A549 (cell line): ENCODE measurements around the gene CTNNA1. TPM values are rescaled to one million over a fixed set of nuclear protein-coding genes. Genes with fewer than 3 reads are reported as not detected.

Experiments
- ATAC-seq, 2 experiments: fragments of 200-7000 bp in 1 of 2; fragments of >200 bp in 1 of 2; cut with Nextera tagmentation in 1 of 2; cut with Tn5 transposase in 1 of 2; 3 replicates each; pipeline versions ENCODE4 v1.8.0 to v1.9.1; 2018 to 2020; ENCODE audit warnings: mild to moderate bottlenecking in 1 of 2, moderate library complexity in 1 of 2
- CTCF ChIA-PET: fragments of 300-600 bp; sonication (Branson Sonifier 250); formaldehyde crosslinking; extraction: SDS; loops from one replicate; lab custom pipeline; 2021; ENCODE audit warnings: antibody characterized with exemption, inconsistent platforms; lab: Yijun Ruan, JAX
- POLR2A ChIA-PET: fragments of 350-600 bp; formaldehyde crosslinking; extraction: SDS; loops from one replicate; lab custom pipeline; 2021; ENCODE audit warnings: antibody characterized with exemption, inconsistent platforms; lab: Yijun Ruan, JAX
- DNase-seq, 2 experiments: peaks; one replicate each; pipeline versions ENCODE4 v3.0.0 to v3.0.0-alpha.2; 2011 to 2016; ENCODE audit warnings: low read depth in 1 of 2, low spot score in 1 of 2
- FAIRE-seq: peaks from 2 replicates; lab custom pipeline; 2011; peaks lifted over from hg19 to GRCh38; lab: Jason Lieb, UNC
- H3K27ac ChIP-seq, 2 experiments: fragments of >200 bp; sonication (Bioruptor Twin); formaldehyde crosslinking; 3 replicates each; pipeline ENCODE4 v1.5.1; 2016 to 2017
- H3K4me1 ChIP-seq: fragments of >200 bp; sonication (Bioruptor Twin); formaldehyde crosslinking; 3 replicates; pipeline ENCODE4 v1.6.1; 2016
- H3K4me2 ChIP-seq: fragments of >200 bp; sonication (Bioruptor Twin); formaldehyde crosslinking; 3 replicates; pipeline ENCODE4 v1.6.1; 2016
- H3K4me3 ChIP-seq: fragments of >200 bp; sonication (Bioruptor Twin); formaldehyde crosslinking; 3 replicates; pipeline ENCODE4 v1.5.1; 2016
- H3K9me3 ChIP-seq: fragments of >200 bp; sonication (Bioruptor Twin); formaldehyde crosslinking; 3 replicates; pipeline ENCODE4 v1.6.1; 2016
- CBX8 ChIP-seq: fragments of 200-600 bp; sonication (generic); IDR thresholded peaks from 2 replicates; pipeline ENCODE4 v1.6.1; 2016
- EHMT2 ChIP-seq: fragments of 200-600 bp; sonication (generic); IDR thresholded peaks from 2 replicates; pipeline ENCODE4 v1.6.1; 2016; ENCODE audit warnings: antibody characterized with exemption, low read depth, mild to moderate bottlenecking, moderate library complexity
- ESRRA ChIP-seq: fragments of 150-350 bp; IDR thresholded peaks from 2 replicates; pipeline ENCODE4 v1.6.1; 2014; ENCODE audit warnings: mild to moderate bottlenecking, low read length, borderline replicate concordance
- FOSB ChIP-seq: fragments of 250-450 bp; sonication (Bioruptor Pico); IDR thresholded peaks from 2 replicates; pipeline ENCODE4 v1.5.0; 2020; ENCODE audit warnings: mild to moderate bottlenecking, moderate library complexity
- FOSL2 ChIP-seq, 2 experiments: fragments of 450-650 bp in 1 of 2; fragments of >200 bp in 1 of 2; sonication (Bioruptor Twin) in 1 of 2; formaldehyde crosslinking; IDR thresholded peaks; 2 replicates each; pipeline versions ENCODE4 v1.5.0 to v1.6.1; 2016 to 2020; ENCODE audit warnings: mild to moderate bottlenecking in 1 of 2, moderate library complexity in 1 of 2
- FOXS1 ChIP-seq: fragments of 250-450 bp; sonication (Bioruptor Pico); IDR thresholded peaks from 2 replicates; pipeline ENCODE4 v1.5.0; 2020; ENCODE audit warnings: mild to moderate bottlenecking, moderate library complexity
- GATA3 ChIP-seq: IDR thresholded peaks from 2 replicates; pipeline ENCODE4 v1.6.1; 2012; ENCODE audit warnings: borderline replicate concordance
- HDAC2 ChIP-seq: fragments of 200-600 bp; sonication (generic); IDR thresholded peaks from 2 replicates; pipeline ENCODE4 v1.6.1; 2016
- HES2 ChIP-seq: fragments of >200 bp; sonication (Bioruptor Twin); formaldehyde crosslinking; IDR thresholded peaks from 2 replicates; pipeline ENCODE4 v1.6.1; 2016
- HEYL ChIP-seq: fragments of 250-450 bp; sonication (Bioruptor Pico); IDR thresholded peaks from 2 replicates; pipeline ENCODE4 v1.8.0; 2021; ENCODE audit warnings: mild to moderate bottlenecking, moderate library complexity
- HOXB5 ChIP-seq: fragments of 250-450 bp; sonication (Bioruptor Pico); IDR thresholded peaks from 2 replicates; pipeline ENCODE4 v1.5.0; 2020; ENCODE audit warnings: mild to moderate bottlenecking, moderate library complexity
- KDM1A ChIP-seq: fragments of 200-600 bp; sonication (generic); IDR thresholded peaks from 2 replicates; pipeline ENCODE4 v1.6.1; 2016; ENCODE audit warnings: low read depth, mild to moderate bottlenecking
- KDM5A ChIP-seq: fragments of 200-600 bp; sonication (generic); IDR thresholded peaks from 2 replicates; pipeline ENCODE4 v1.6.1; 2016; ENCODE audit warnings: antibody characterized with exemption, mild to moderate bottlenecking
- NFE2L2 ChIP-seq: fragments of 150-350 bp; conservative IDR thresholded peaks from 2 replicates; pipeline ENCODE4 v1.6.1; 2014; ENCODE audit warnings: low read length
- PHF8 ChIP-seq: fragments of 200-600 bp; sonication (generic); IDR thresholded peaks from 2 replicates; pipeline ENCODE4 v1.6.1; 2016; ENCODE audit warnings: low read depth, mild to moderate bottlenecking, antibody characterized with exemption, moderate library complexity, borderline replicate concordance
- RCOR1 ChIP-seq: fragments of 150-350 bp; IDR thresholded peaks from 2 replicates; pipeline ENCODE4 v1.6.1; 2014; ENCODE audit warnings: antibody characterized with exemption, low read length, low read depth
- RNF2 ChIP-seq: fragments of 200-600 bp; sonication (generic); IDR thresholded peaks from 2 replicates; pipeline ENCODE4 v1.6.1; 2016; ENCODE audit warnings: low read depth, mild to moderate bottlenecking, antibody characterized with exemption, moderate library complexity, borderline replicate concordance
- TP53 ChIP-seq: fragments of 250-450 bp; sonication (Bioruptor Pico); IDR thresholded peaks from 2 replicates; pipeline ENCODE4 v1.5.0; 2021; ENCODE audit warnings: mild to moderate bottlenecking, moderate library complexity
- ZSCAN20 ChIP-seq: fragments of 250-450 bp; sonication (Bioruptor Pico); IDR thresholded peaks from 2 replicates; pipeline ENCODE4 v1.8.0; 2022; ENCODE audit warnings: mild to moderate bottlenecking, moderate library complexity
- WGBS: methylation state at CpG from one replicate; pipeline ENCODE4 v1.1.6; 2017; ENCODE audit errors: missing lambda C conversion rate; 5-methylcytosine and 5-hydroxymethylcytosine counted together
- polyA plus RNA-seq, 4 experiments: library from polyadenylated mRNA; depleted of rRNA in 3 of 4; stranded (reverse); fragments of >200 nt; fragmentation: RNase III in 1 of 4; extraction: RNeasy Plus Mini Kit Qiagen cat#74134 plus additional on column Dnase treatment in 1 of 4; gene quantifications; 2 replicates in 3 of 4; 3 replicates in 1 of 4; pipeline ENCODE4 v1.2.3, GENCODE V29; 2011 to 2017
- TF ChIP-seq, protein P1 (sequence below): fragments of 200-600 bp; sonication (generic); IDR thresholded peaks from 2 replicates; pipeline ENCODE4 v1.6.1; 2016; ENCODE audit warnings: antibody characterized with exemption, mild to moderate bottlenecking, moderate library complexity
- TF ChIP-seq, protein P2 (sequence below): fragments of 250-450 bp; sonication (Bioruptor Pico); IDR thresholded peaks from 2 replicates; pipeline ENCODE4 v1.5.0; 2020; ENCODE audit warnings: low read depth, mild to moderate bottlenecking, moderate library complexity
- TF ChIP-seq, protein P3 (sequence below): IDR thresholded peaks from 2 replicates; pipeline ENCODE4 v1.6.1; 2012
- TF ChIP-seq, protein P4 (sequence below): fragments of 250-450 bp; sonication (Bioruptor Pico); IDR thresholded peaks from 2 replicates; pipeline ENCODE4 v1.5.0; 2021; ENCODE audit warnings: mild to moderate bottlenecking, moderate library complexity, borderline replicate concordance

The CTNNA1 gene
- polyA plus RNA-seq, 2 of the 4 experiments (the other 2 are of a cell fraction), result 154 to 184 TPM

DNA sequence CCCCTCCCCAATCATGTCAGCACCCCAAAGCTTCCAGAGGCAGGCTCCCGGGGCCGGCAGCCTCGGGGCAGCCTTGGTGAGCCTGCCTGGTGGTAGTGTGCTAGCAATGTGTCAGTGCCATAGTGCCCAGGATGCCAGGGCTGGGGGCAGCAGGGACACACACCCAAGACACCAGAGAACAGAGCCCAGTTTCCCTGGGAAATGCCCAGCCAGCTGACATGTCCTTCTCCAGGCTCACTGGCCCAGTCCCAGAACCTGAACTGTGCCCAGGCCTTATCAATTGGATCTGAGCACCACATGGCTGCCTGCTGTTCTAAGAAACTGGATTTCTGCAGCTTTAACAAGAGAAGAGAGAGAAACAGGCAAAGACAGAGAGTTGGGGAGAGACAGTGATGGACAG is 196.8 kb downstream of the CTNNA1 start:
- Histone ChIP-seq H3K4me2 (no peak overlapping the region), H3K27ac (no peak overlapping the region), H3K9me3 (no peaks in the 10 kb centered on the region), H3K4me1 (no peaks in the 10 kb centered on the region), H3K4me3 (no peak overlapping the region)
- ATAC-seq (no peak), DNase-seq (no peak), FAIRE-seq (no peak)
- POLR2A ChIA-PET, result no interaction called here
- TF ChIP-seq ZSCAN20 (CRISPR knock-in tag), result no peak
- TF ChIP-seq, protein P1, sequence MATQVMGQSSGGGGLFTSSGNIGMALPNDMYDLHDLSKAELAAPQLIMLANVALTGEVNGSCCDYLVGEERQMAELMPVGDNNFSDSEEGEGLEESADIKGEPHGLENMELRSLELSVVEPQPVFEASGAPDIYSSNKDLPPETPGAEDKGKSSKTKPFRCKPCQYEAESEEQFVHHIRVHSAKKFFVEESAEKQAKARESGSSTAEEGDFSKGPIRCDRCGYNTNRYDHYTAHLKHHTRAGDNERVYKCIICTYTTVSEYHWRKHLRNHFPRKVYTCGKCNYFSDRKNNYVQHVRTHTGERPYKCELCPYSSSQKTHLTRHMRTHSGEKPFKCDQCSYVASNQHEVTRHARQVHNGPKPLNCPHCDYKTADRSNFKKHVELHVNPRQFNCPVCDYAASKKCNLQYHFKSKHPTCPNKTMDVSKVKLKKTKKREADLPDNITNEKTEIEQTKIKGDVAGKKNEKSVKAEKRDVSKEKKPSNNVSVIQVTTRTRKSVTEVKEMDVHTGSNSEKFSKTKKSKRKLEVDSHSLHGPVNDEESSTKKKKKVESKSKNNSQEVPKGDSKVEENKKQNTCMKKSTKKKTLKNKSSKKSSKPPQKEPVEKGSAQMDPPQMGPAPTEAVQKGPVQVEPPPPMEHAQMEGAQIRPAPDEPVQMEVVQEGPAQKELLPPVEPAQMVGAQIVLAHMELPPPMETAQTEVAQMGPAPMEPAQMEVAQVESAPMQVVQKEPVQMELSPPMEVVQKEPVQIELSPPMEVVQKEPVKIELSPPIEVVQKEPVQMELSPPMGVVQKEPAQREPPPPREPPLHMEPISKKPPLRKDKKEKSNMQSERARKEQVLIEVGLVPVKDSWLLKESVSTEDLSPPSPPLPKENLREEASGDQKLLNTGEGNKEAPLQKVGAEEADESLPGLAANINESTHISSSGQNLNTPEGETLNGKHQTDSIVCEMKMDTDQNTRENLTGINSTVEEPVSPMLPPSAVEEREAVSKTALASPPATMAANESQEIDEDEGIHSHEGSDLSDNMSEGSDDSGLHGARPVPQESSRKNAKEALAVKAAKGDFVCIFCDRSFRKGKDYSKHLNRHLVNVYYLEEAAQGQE, result no peak
- TF ChIP-seq RCOR1, result no peak
- no peak for TF ChIP-seq KDM5A
- TF ChIP-seq, protein P2, sequence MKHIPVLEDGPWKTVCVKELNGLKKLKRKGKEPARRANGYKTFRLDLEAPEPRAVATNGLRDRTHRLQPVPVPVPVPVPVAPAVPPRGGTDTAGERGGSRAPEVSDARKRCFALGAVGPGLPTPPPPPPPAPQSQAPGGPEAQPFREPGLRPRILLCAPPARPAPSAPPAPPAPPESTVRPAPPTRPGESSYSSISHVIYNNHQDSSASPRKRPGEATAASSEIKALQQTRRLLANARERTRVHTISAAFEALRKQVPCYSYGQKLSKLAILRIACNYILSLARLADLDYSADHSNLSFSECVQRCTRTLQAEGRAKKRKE, result no peak
- no peak for TF ChIP-seq NFE2L2
- TF ChIP-seq, protein P3, sequence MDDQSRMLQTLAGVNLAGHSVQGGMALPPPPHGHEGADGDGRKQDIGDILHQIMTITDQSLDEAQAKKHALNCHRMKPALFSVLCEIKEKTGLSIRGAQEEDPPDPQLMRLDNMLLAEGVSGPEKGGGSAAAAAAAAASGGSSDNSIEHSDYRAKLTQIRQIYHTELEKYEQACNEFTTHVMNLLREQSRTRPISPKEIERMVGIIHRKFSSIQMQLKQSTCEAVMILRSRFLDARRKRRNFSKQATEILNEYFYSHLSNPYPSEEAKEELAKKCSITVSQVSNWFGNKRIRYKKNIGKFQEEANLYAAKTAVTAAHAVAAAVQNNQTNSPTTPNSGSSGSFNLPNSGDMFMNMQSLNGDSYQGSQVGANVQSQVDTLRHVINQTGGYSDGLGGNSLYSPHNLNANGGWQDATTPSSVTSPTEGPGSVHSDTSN, result no peak
- TF ChIP-seq HES2, result no peak
- no peak for TF ChIP-seq TP53 (CRISPR knock-in tag)
- TF ChIP-seq PHF8, result no peak
- no peak for TF ChIP-seq EHMT2
- TF ChIP-seq GATA3, result no peak
- no peak for TF ChIP-seq HEYL (CRISPR knock-in tag)
- CTCF ChIA-PET, result no interaction called here
- 67% methylated on average over 3 of the region's 3 CpGs for WGBS

- no peak overlapping the region for H3K4me2 ChIP-seq
- CTCF ChIA-PET, result interaction anchor here (0.6 to 1.2 kb wide), 3 partner anchors 17 to 25 kb away, joined by 3 read pairs; no protein-coding TSS in a partner anchor
- H3K27ac ChIP-seq, result no peak overlapping the region
- TF ChIP-seq FOXS1 (CRISPR knock-in tag), result no peak
- TF ChIP-seq, protein P4, sequence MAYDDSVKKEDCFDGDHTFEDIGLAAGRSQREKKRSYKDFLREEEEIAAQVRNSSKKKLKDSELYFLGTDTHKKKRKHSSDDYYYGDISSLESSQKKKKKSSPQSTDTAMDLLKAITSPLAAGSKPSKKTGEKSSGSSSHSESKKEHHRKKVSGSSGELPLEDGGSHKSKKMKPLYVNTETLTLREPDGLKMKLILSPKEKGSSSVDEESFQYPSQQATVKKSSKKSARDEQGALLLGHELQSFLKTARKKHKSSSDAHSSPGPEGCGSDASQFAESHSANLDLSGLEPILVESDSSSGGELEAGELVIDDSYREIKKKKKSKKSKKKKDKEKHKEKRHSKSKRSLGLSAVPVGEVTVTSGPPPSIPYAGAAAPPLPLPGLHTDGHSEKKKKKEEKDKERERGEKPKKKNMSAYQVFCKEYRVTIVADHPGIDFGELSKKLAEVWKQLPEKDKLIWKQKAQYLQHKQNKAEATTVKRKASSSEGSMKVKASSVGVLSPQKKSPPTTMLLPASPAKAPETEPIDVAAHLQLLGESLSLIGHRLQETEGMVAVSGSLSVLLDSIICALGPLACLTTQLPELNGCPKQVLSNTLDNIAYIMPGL (CRISPR knock-in tag), result no peak
- TF ChIP-seq PHF8, result no peak
- TF ChIP-seq TP53 (CRISPR knock-in tag), result no peak
- TF ChIP-seq KDM1A, result no peak
- no peak for TF ChIP-seq ESRRA
- no peak for TF ChIP-seq HES2
- TF ChIP-seq FOSB, result no peak
- no peak for TF ChIP-seq HDAC2
- TF ChIP-seq FOSL2 (IDR thresholded peaks at IDR 0.05), result no peak
- TF ChIP-seq FOSL2 (CRISPR knock-in tag; IDR thresholded peaks at IDR 0.05), result no peak
- TF ChIP-seq RNF2, result no peak
- no peak for TF ChIP-seq CBX8
- no peak for TF ChIP-seq NFE2L2
- TF ChIP-seq HOXB5 (CRISPR knock-in tag), result no peak
- H3K9me3 ChIP-seq, result no peaks in the 10 kb centered on the region
- no peak for DNase-seq
- ATAC-seq, result no peak
- no peak for FAIRE-seq
- WGBS, result 92% methylated on average over 13 of the region's 14 CpGs
- H3K4me1 ChIP-seq, result no peaks in the 10 kb centered on the region
- no peak overlapping the region for H3K4me3 ChIP-seq
- POLR2A ChIA-PET, result no interaction called here
Observed at GRCh38 chr5:138950421-138951031, 197.3 kb downstream of the CTNNA1 start.
